GM23338 (cell line): ENCODE measurements around the gene PPDPF. TPM values are rescaled to one million over a fixed set of nuclear protein-coding genes. Genes with fewer than 3 reads are reported as not detected.

ENCODE experiments used
- ATAC-seq: fragments of 200-7000 bp; cut with Tn5 transposase; 3 replicates; pipeline ENCODE4 v1.9.1; 2020
- DNase-seq: peaks from one replicate; pipeline ENCODE4 v3.0.0-alpha.2; 2015; ENCODE audit warnings: low spot score
- H2AFZ ChIP-seq: fragments of 200-600 bp; sonication (generic); 2 replicates; pipeline ENCODE4 v1.8.0; 2016; ENCODE audit warnings: antibody characterized with exemption, mild to moderate bottlenecking, moderate library complexity
- H3F3A ChIP-seq: fragments of 200-600 bp; sonication (generic); replicated peaks from 2 replicates; pipeline ENCODE4 v1.8.0; 2017; ENCODE audit warnings: antibody characterized with exemption, mixed run types, low read depth
- H3K27ac ChIP-seq: fragments of 200-600 bp; sonication (generic); 2 replicates; pipeline ENCODE4 v1.6.1; 2016; ENCODE audit warnings: low read depth
- H3K27me3 ChIP-seq: fragments of 200-600 bp; sonication (generic); 2 replicates; pipeline ENCODE4 v1.8.0; 2016; ENCODE audit warnings: mild to moderate bottlenecking, mixed run types, moderate library complexity; ENCODE audit not compliant: insufficient read depth
- H3K36me3 ChIP-seq: fragments of 200-600 bp; sonication (generic); 2 replicates; pipeline ENCODE4 v1.8.0; 2016; ENCODE audit warnings: mild to moderate bottlenecking; ENCODE audit not compliant: insufficient read depth
- H3K4me1 ChIP-seq: fragments of 200-600 bp; sonication (generic); 2 replicates; pipeline ENCODE4 v1.8.0; 2016; ENCODE audit warnings: mild to moderate bottlenecking, moderate library complexity; ENCODE audit not compliant: insufficient read depth
- H3K4me2 ChIP-seq: fragments of 200-600 bp; sonication (generic); 2 replicates; pipeline ENCODE4 v1.7.1; 2017; ENCODE audit warnings: mixed run types
- H3K4me3 ChIP-seq: fragments of 200-600 bp; sonication (generic); 2 replicates; pipeline ENCODE4 v1.6.1; 2016; ENCODE audit warnings: mixed run types
- H3K79me2 ChIP-seq: fragments of 200-600 bp; sonication (generic); replicated peaks from 2 replicates; pipeline ENCODE4 v1.8.0; 2017; ENCODE audit warnings: mild to moderate bottlenecking; ENCODE audit not compliant: insufficient read depth
- H3K9me2 ChIP-seq: fragments of 200-600 bp; sonication (generic); 2 replicates; pipeline ENCODE4 v1.8.0; 2017; ENCODE audit not compliant: insufficient read depth
- H4K20me1 ChIP-seq: fragments of 200-600 bp; sonication (generic); replicated peaks from 2 replicates; pipeline ENCODE4 v1.8.0; 2017; ENCODE audit warnings: mild to moderate bottlenecking; ENCODE audit not compliant: insufficient read depth
- H3K27ac Mint-ChIP-seq: 2 replicates; pipeline ENCODE4 v1.8.0; 2020; ENCODE audit warnings: inconsistent platforms, mild to moderate bottlenecking, moderate library complexity, mixed read lengths
- H3K27me3 Mint-ChIP-seq: 3 replicates; pipeline ENCODE4 v1.8.0; 2022; ENCODE audit warnings: low read depth, mild to moderate bottlenecking, moderate library complexity, mixed read lengths, inconsistent platforms; ENCODE audit not compliant: insufficient read depth, poor library complexity
- H3K36me3 Mint-ChIP-seq: 3 replicates; pipeline ENCODE4 v1.8.0; 2021; ENCODE audit warnings: low read depth, mild to moderate bottlenecking, inconsistent platforms, moderate library complexity, mixed read lengths
- H3K4me1 Mint-ChIP-seq: 3 replicates; pipeline ENCODE4 v1.8.0; 2020; ENCODE audit warnings: mild to moderate bottlenecking, inconsistent platforms, mixed read lengths
- H3K4me3 Mint-ChIP-seq: 3 replicates; pipeline ENCODE4 v1.8.0; 2021; ENCODE audit warnings: moderate library complexity, mild to moderate bottlenecking, inconsistent platforms, mixed read lengths
- H3K9me3 Mint-ChIP-seq: 3 replicates; pipeline ENCODE4 v1.8.0; 2020; ENCODE audit warnings: moderate library complexity, mild to moderate bottlenecking, inconsistent platforms, mixed read lengths
- CREB1 ChIP-seq: fragments of 250-450 bp; sonication (Bioruptor Pico); IDR thresholded peaks from 2 replicates; pipeline ENCODE4 v1.5.0; 2020; ENCODE audit warnings: low read depth, mild to moderate bottlenecking, moderate library complexity
- EZH2 ChIP-seq: fragments of 200-600 bp; sonication (generic); IDR thresholded peaks from one replicate; pipeline ENCODE4 v1.8.0; 2017; ENCODE audit warnings: antibody characterized with exemption, mild to moderate bottlenecking, low read depth; ENCODE audit not compliant: unreplicated experiment
- EZH2phosphoT487 ChIP-seq: fragments of 200-600 bp; sonication (generic); IDR thresholded peaks from one replicate; pipeline ENCODE4 v1.8.1; 2018; ENCODE audit warnings: antibody characterized with exemption; ENCODE audit not compliant: unreplicated experiment
- JUNB ChIP-seq: IDR thresholded peaks from one replicate; pipeline ENCODE4 v1.6.1; 2016; ENCODE audit warnings: antibody characterized with exemption; ENCODE audit not compliant: unreplicated experiment
- NANOG ChIP-seq: IDR thresholded peaks from 2 replicates; pipeline ENCODE4 v1.6.1; 2016; ENCODE audit warnings: antibody characterized with exemption, borderline replicate concordance
- POLR2AphosphoS5 ChIP-seq: IDR thresholded peaks from 2 replicates; pipeline ENCODE4 v1.6.1; 2016; ENCODE audit warnings: antibody characterized with exemption, low read depth
- STAT1 ChIP-seq: IDR thresholded peaks from one replicate; pipeline ENCODE4 v1.6.1; 2016; ENCODE audit warnings: antibody characterized with exemption; ENCODE audit not compliant: unreplicated experiment
- ZNF114 ChIP-seq: fragments of 250-450 bp; sonication (Bioruptor Pico); IDR thresholded peaks from 2 replicates; pipeline ENCODE4 v1.5.0; 2020; ENCODE audit warnings: mild to moderate bottlenecking, moderate library complexity
- ZNF331 ChIP-seq: fragments of 250-450 bp; sonication (Bioruptor Pico); IDR thresholded peaks from 2 replicates; pipeline ENCODE4 v1.5.0; 2020; ENCODE audit warnings: low read depth, mild to moderate bottlenecking, moderate library complexity
- polyA plus RNA-seq: library from polyadenylated mRNA; unstranded; fragments of >200 nt; fragmentation: Nextera tagmentation; extraction: Ambion mirVana; gene quantifications from 2 replicates; pipeline ENCODE4 v1.2.1, GENCODE V29; 2016
- total RNA-seq: library from RNA; depleted of rRNA; stranded (reverse); fragments of >200 nt; shearing (Covaris generic); gene quantifications from 2 replicates; pipeline ENCODE4 v1.2.3, GENCODE V29; 2014
- TF ChIP-seq, protein P1 (sequence below): IDR thresholded peaks from one replicate; pipeline ENCODE4 v1.6.1; 2018; ENCODE audit warnings: antibody characterized with exemption; ENCODE audit not compliant: unreplicated experiment
- TF ChIP-seq, protein P2 (sequence below): IDR thresholded peaks from 2 replicates; pipeline ENCODE4 v1.6.1; 2016; ENCODE audit warnings: antibody characterized with exemption
- TF ChIP-seq, protein P3 (sequence below), 2 experiments: fragments of 200-600 bp in 1 of 2; sonication (generic) in 1 of 2; conservative IDR thresholded peaks; 2 replicates each; pipeline versions ENCODE4 v1.5.1 to v1.6.1; 2016 to 2017; ENCODE audit warnings: antibody characterized with exemption in 2 of 2, low read depth in 2 of 2, mild to moderate bottlenecking in 2 of 2, moderate library complexity in 1 of 2
- TF ChIP-seq, protein P4 (sequence below): fragments of 250-450 bp; sonication (Bioruptor Pico); IDR thresholded peaks from 2 replicates; pipeline ENCODE4 v1.5.0; 2020; ENCODE audit warnings: mild to moderate bottlenecking, moderate library complexity

The PPDPF gene
- total and polyA plus RNA-seq, 2 experiments from 2014 or later, result 83.9 to 141 TPM

DNA sequence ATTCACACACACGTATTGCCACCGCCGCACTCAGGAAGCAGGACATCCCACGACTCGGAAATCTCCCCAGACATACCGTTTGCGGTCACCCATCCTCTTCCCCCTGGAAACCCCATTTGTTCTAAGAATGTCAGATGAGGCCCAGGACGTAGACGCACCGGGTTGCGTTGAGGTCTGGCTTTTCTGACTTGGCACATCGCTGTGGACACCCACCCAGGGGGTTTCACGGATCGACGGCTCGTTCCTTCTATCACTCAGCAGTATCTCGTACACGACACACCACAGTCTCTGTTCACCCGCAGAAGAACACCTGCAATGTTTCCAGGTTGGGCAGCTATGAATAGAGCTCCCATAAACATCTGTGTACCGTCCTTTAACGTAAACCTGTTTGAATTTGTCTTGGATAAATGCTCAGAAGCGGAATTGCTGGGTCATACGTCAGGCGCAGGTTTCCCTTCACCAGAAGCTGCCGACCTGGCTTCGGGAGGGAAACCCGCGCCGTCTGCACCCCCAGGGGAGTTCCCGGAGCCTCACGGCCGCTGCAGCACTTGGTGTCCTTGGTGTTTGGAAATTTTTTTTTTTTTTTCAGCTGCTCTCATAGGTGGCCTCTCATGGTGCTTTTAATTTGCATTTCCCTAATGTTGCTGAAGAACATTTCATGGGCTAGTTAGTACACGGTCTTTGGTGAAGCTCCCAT lies 12.3 kb upstream of the PPDPF start:
- DNase-seq, result no peak
- TF ChIP-seq, protein P1, sequence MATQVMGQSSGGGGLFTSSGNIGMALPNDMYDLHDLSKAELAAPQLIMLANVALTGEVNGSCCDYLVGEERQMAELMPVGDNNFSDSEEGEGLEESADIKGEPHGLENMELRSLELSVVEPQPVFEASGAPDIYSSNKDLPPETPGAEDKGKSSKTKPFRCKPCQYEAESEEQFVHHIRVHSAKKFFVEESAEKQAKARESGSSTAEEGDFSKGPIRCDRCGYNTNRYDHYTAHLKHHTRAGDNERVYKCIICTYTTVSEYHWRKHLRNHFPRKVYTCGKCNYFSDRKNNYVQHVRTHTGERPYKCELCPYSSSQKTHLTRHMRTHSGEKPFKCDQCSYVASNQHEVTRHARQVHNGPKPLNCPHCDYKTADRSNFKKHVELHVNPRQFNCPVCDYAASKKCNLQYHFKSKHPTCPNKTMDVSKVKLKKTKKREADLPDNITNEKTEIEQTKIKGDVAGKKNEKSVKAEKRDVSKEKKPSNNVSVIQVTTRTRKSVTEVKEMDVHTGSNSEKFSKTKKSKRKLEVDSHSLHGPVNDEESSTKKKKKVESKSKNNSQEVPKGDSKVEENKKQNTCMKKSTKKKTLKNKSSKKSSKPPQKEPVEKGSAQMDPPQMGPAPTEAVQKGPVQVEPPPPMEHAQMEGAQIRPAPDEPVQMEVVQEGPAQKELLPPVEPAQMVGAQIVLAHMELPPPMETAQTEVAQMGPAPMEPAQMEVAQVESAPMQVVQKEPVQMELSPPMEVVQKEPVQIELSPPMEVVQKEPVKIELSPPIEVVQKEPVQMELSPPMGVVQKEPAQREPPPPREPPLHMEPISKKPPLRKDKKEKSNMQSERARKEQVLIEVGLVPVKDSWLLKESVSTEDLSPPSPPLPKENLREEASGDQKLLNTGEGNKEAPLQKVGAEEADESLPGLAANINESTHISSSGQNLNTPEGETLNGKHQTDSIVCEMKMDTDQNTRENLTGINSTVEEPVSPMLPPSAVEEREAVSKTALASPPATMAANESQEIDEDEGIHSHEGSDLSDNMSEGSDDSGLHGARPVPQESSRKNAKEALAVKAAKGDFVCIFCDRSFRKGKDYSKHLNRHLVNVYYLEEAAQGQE, result no peak
- TF ChIP-seq ZNF331 (CRISPR knock-in tag) (no peak), EZH2 (no peak), CREB1 (CRISPR knock-in tag) (no peak), JUNB (no peak), POLR2AphosphoS5 (no peak), NANOG (no peak), EZH2phosphoT487 (no peak), ZNF114 (CRISPR knock-in tag) (no peak), STAT1 (no peak)
- TF ChIP-seq, protein P2, sequence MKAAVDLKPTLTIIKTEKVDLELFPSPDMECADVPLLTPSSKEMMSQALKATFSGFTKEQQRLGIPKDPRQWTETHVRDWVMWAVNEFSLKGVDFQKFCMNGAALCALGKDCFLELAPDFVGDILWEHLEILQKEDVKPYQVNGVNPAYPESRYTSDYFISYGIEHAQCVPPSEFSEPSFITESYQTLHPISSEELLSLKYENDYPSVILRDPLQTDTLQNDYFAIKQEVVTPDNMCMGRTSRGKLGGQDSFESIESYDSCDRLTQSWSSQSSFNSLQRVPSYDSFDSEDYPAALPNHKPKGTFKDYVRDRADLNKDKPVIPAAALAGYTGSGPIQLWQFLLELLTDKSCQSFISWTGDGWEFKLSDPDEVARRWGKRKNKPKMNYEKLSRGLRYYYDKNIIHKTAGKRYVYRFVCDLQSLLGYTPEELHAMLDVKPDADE, result no peak
- TF ChIP-seq, protein P3, sequence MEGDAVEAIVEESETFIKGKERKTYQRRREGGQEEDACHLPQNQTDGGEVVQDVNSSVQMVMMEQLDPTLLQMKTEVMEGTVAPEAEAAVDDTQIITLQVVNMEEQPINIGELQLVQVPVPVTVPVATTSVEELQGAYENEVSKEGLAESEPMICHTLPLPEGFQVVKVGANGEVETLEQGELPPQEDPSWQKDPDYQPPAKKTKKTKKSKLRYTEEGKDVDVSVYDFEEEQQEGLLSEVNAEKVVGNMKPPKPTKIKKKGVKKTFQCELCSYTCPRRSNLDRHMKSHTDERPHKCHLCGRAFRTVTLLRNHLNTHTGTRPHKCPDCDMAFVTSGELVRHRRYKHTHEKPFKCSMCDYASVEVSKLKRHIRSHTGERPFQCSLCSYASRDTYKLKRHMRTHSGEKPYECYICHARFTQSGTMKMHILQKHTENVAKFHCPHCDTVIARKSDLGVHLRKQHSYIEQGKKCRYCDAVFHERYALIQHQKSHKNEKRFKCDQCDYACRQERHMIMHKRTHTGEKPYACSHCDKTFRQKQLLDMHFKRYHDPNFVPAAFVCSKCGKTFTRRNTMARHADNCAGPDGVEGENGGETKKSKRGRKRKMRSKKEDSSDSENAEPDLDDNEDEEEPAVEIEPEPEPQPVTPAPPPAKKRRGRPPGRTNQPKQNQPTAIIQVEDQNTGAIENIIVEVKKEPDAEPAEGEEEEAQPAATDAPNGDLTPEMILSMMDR (conservative IDR thresholded peaks at IDR 0.05; ENCODE audit: low read depth in 2 of 2), result no peak
- TF ChIP-seq, protein P4, sequence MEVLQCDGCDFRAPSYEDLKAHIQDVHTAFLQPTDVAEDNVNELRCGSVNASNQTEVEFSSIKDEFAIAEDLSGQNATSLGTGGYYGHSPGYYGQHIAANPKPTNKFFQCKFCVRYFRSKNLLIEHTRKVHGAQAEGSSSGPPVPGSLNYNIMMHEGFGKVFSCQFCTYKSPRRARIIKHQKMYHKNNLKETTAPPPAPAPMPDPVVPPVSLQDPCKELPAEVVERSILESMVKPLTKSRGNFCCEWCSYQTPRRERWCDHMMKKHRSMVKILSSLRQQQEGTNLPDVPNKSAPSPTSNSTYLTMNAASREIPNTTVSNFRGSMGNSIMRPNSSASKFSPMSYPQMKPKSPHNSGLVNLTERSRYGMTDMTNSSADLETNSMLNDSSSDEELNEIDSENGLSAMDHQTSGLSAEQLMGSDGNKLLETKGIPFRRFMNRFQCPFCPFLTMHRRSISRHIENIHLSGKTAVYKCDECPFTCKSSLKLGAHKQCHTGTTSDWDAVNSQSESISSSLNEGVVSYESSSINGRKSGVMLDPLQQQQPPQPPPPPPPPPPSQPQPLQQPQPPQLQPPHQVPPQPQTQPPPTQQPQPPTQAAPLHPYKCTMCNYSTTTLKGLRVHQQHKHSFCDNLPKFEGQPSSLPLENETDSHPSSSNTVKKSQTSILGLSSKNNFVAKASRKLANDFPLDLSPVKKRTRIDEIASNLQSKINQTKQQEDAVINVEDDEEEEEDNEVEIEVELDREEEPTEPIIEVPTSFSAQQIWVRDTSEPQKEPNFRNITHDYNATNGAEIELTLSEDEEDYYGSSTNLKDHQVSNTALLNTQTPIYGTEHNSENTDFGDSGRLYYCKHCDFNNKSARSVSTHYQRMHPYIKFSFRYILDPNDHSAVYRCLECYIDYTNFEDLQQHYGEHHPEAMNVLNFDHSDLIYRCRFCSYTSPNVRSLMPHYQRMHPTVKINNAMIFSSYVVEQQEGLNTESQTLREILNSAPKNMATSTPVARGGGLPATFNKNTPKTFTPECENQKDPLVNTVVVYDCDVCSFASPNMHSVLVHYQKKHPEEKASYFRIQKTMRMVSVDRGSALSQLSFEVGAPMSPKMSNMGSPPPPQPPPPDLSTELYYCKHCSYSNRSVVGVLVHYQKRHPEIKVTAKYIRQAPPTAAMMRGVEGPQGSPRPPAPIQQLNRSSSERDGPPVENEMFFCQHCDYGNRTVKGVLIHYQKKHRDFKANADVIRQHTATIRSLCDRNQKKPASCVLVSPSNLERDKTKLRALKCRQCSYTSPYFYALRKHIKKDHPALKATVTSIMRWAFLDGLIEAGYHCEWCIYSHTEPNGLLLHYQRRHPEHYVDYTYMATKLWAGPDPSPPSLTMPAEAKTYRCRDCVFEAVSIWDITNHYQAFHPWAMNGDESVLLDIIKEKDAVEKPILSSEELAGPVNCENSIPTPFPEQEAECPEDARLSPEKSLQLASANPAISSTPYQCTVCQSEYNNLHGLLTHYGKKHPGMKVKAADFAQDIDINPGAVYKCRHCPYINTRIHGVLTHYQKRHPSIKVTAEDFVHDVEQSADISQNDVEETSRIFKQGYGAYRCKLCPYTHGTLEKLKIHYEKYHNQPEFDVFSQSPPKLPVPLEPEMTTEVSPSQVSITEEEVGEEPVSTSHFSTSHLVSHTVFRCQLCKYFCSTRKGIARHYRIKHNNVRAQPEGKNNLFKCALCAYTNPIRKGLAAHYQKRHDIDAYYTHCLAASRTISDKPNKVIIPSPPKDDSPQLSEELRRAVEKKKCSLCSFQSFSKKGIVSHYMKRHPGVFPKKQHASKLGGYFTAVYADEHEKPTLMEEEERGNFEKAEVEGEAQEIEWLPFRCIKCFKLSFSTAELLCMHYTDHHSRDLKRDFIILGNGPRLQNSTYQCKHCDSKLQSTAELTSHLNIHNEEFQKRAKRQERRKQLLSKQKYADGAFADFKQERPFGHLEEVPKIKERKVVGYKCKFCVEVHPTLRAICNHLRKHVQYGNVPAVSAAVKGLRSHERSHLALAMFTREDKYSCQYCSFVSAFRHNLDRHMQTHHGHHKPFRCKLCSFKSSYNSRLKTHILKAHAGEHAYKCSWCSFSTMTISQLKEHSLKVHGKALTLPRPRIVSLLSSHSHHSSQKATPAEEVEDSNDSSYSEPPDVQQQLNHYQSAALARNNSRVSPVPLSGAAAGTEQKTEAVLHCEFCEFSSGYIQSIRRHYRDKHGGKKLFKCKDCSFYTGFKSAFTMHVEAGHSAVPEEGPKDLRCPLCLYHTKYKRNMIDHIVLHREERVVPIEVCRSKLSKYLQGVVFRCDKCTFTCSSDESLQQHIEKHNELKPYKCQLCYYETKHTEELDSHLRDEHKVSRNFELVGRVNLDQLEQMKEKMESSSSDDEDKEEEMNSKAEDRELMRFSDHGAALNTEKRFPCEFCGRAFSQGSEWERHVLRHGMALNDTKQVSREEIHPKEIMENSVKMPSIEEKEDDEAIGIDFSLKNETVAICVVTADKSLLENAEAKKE (CRISPR knock-in tag), result no peak
- no peak overlapping the region for H3K27ac Mint-ChIP-seq
- H4K20me1 ChIP-seq, result no peaks in the 10 kb centered on the region
- no peak overlapping the region for H3K4me3 ChIP-seq
- no peak overlapping the region; the same call in 2 of the 3 replicates for H3K4me3 Mint-ChIP-seq
- ATAC-seq, result no peak
- 0 out of 2 replicates have a peak, but pooled peaks cover 3% of the 10 kb centered on the region for H3F3A ChIP-seq
- H3K4me1 Mint-ChIP-seq, result peaks cover 3% of the 10 kb centered on the region; the same call in 1 of the 3 replicates
- H3K9me3 Mint-ChIP-seq, result peaks cover 38% of the 10 kb centered on the region
- H3K79me2 ChIP-seq, result no peaks in the 10 kb centered on the region
- H3K36me3 Mint-ChIP-seq, result peaks cover 13% of the 10 kb centered on the region
- no peak overlapping the region for H2AFZ ChIP-seq
- H3K9me2 ChIP-seq, result no peaks in the 10 kb centered on the region
- no peak overlapping the region for H3K4me2 ChIP-seq
- H3K27ac ChIP-seq, result no peak overlapping the region
- no peaks in the 10 kb centered on the region for H3K27me3 ChIP-seq
- H3K36me3 ChIP-seq, result no peaks in the 10 kb centered on the region
- H3K27me3 Mint-ChIP-seq, result peaks cover 4% of the 10 kb centered on the region
- H3K4me1 ChIP-seq, result no peaks in the 10 kb centered on the region
